A673 (cell line): ENCODE data around the gene VWA8. TPM values are rescaled to one million over a fixed set of nuclear protein-coding genes. Genes with fewer than 3 reads are reported as not detected.

ENCODE experiments used
- BruUV-seq: library from RNA; stranded (reverse); fragments of 400-500 nt; replicated peaks from 2 replicates; lab custom pipeline; 2021; lab: Mats Ljungman, UMichigan
- CTCF ChIA-PET: fragments of 300-600 bp; sonication (Branson Sonifier 250); formaldehyde crosslinking; loops from one replicate; lab custom pipeline; 2022; ENCODE audit warnings: antibody characterized with exemption; lab: Charles Lee
- POLR2A ChIA-PET: fragments of 300-600 bp; sonication (Branson Sonifier 250); formaldehyde crosslinking; loops from one replicate; lab custom pipeline; 2022; ENCODE audit warnings: antibody characterized with exemption; ENCODE audit not compliant: low non-redundant PET; lab: Charles Lee
- DNase-seq: peaks from one replicate; pipeline ENCODE4 v3.0.0-alpha.2; 2015; ENCODE audit warnings: low spot score
- H3K27ac ChIP-seq: fragments of 200-600 bp; sonication (generic); 2 replicates; pipeline ENCODE4 v1.5.1; 2016; ENCODE audit warnings: mixed run types, low read depth, mild to moderate bottlenecking, mixed read lengths, antibody characterized with exemption, low read length; ENCODE audit not compliant: poor library complexity, severe bottlenecking
- H3K27me3 ChIP-seq: fragments of 200-600 bp; sonication (generic); replicated peaks from 2 replicates; pipeline ENCODE4 v1.6.1; 2017; ENCODE audit warnings: mixed run types, low read depth, mild to moderate bottlenecking, mixed read lengths, antibody characterized with exemption, low read length; ENCODE audit not compliant: insufficient read depth, poor library complexity
- H3K36me3 ChIP-seq: fragments of 200-600 bp; sonication (generic); 2 replicates; pipeline ENCODE4 v1.6.1; 2016; ENCODE audit warnings: mixed run types, mild to moderate bottlenecking, mixed read lengths, antibody characterized with exemption, low read length; ENCODE audit not compliant: insufficient read depth, poor library complexity, severe bottlenecking
- H3K4me1 ChIP-seq: fragments of 200-600 bp; sonication (generic); 2 replicates; pipeline ENCODE4 v1.6.1; 2017; ENCODE audit warnings: mixed run types, mild to moderate bottlenecking, mixed read lengths, antibody characterized with exemption, low read length; ENCODE audit not compliant: insufficient read depth, poor library complexity, severe bottlenecking
- H3K4me3 ChIP-seq: fragments of 200-600 bp; sonication (generic); 2 replicates; pipeline ENCODE4 v1.5.1; 2016; ENCODE audit warnings: low read depth, mixed run types, mild to moderate bottlenecking, mixed read lengths, low read length; ENCODE audit not compliant: poor library complexity, severe bottlenecking
- H3K9me3 ChIP-seq: fragments of 200-600 bp; sonication (generic); 2 replicates; pipeline ENCODE4 v1.6.1; 2016; ENCODE audit warnings: mixed run types, low read depth, mild to moderate bottlenecking, mixed read lengths, antibody characterized with exemption, low read length; ENCODE audit not compliant: poor library complexity, severe bottlenecking
- CTCF ChIP-seq: fragments of 300-800, 200-600 bp; sonication (generic); conservative IDR thresholded peaks from 2 replicates; pipeline ENCODE4 v1.5.1; 2017; ENCODE audit warnings: low read depth, mild to moderate bottlenecking, antibody characterized with exemption, low read length, moderate library complexity, mixed read lengths
- EZH2 ChIP-seq: fragments of 200-600 bp; sonication (generic); IDR thresholded peaks from 2 replicates; pipeline ENCODE4 v1.6.1; 2017; ENCODE audit warnings: borderline replicate concordance, low read depth, mild to moderate bottlenecking, mixed read lengths, antibody characterized with exemption, low read length; ENCODE audit not compliant: poor library complexity, severe bottlenecking
- intact Hi-C: fragments of 100-400 bp; cut with micrococcal nuclease; formaldehyde crosslinking; loops from one replicate; pipeline ENCODE4 v1.10.0; 2022; ENCODE audit not compliant: unreplicated experiment
- total RNA-seq: library from RNA; stranded (reverse); gene quantifications from 2 replicates; pipeline ENCODE4 v1.2.3, GENCODE V29; 2021

Gene VWA8
- total RNA-seq, 1 experiment from 2014 or later: 18.5 TPM

GRCh38 chr13:41660411-41660810, 300.5 kb downstream of the VWA8 start:
- no peaks in the 10 kb centered on the region for H3K36me3 ChIP-seq
- peaks cover 4% of the 10 kb centered on the region for H3K4me1 ChIP-seq
- CTCF ChIA-PET: no interaction called here
- POLR2A ChIA-PET: no interaction called here
- no peak overlapping the region for H3K4me3 ChIP-seq
- no peak for TF ChIP-seq EZH2
- TF ChIP-seq CTCF: no peak
- H3K27ac ChIP-seq: no peak overlapping the region
- H3K27me3 ChIP-seq: no peaks in the 10 kb centered on the region
- peak; percentile 23 for DNase-seq
- no peaks in the 10 kb centered on the region for H3K9me3 ChIP-seq
- intact Hi-C loops: loop anchor here (10.0 kb wide), 1 partner anchor 554 kb away; no protein-coding TSS in a partner anchor
- BruUV-seq: no TSS peak

GRCh38 chr13:41658057-41658661, 302.8 kb downstream of the VWA8 start:
- BruUV-seq: no TSS peak
- Histone ChIP-seq H3K27ac (no peak overlapping the region), H3K36me3 (no peaks in the 10 kb centered on the region), H3K9me3 (no peaks in the 10 kb centered on the region), H3K4me3 (no peak overlapping the region), H3K4me1 (peaks cover 4% of the 10 kb centered on the region), H3K27me3 (no peaks in the 10 kb centered on the region)
- no peak for DNase-seq
- ChIA-PET CTCF (no interaction called here), POLR2A (interaction anchor here (0.6 kb wide), 1 partner anchor 646 kb away, joined by 9 read pairs; no protein-coding TSS in a partner anchor)
- intact Hi-C loops: loop anchor here (10.0 kb wide), 1 partner anchor 303 kb away; no protein-coding TSS in a partner anchor
- TF ChIP-seq EZH2: no peak
- TF ChIP-seq CTCF: peak; percentile 27; the same call in 1 of the 2 replicates

GRCh38 chr13:41655997-41656396, 304.9 kb downstream of the VWA8 start:
- Histone ChIP-seq H3K36me3 (no peaks in the 10 kb centered on the region), H3K27me3 (no peaks in the 10 kb centered on the region), H3K4me3 (no peak overlapping the region), H3K4me1 (peaks cover 4% of the 10 kb centered on the region), H3K9me3 (no peaks in the 10 kb centered on the region), H3K27ac (no peak overlapping the region)
- ChIA-PET POLR2A (no interaction called here), CTCF (no interaction called here)
- TF ChIP-seq CTCF: no peak
- TF ChIP-seq EZH2: no peak
- no TSS peak for BruUV-seq
- intact Hi-C loops: loop anchor here (10.0 kb wide), 1 partner anchor 301 kb away; no protein-coding TSS in a partner anchor
- no peak for DNase-seq
